Upper lobe of right lung (tissue), 1 donor: ENCODE data around the gene PRF1. TPM values are rescaled to one million over a fixed set of nuclear protein-coding genes. Genes with fewer than 3 reads are reported as not detected.

Experiments used
- ATAC-seq: fragments of 200-7000 bp; cut with Tn5 transposase; one replicate; pipeline ENCODE4 v1.9.1; 2020; ENCODE audit warnings: mild to moderate bottlenecking, moderate library complexity
- DNase-seq: peaks from one replicate; pipeline ENCODE4 v3.0.0-alpha.2; 2020
- H3K27ac ChIP-seq: fragments of 200-600 bp; one replicate; pipeline ENCODE4 v1.8.0; 2022
- H3K27me3 ChIP-seq: fragments of 200-600 bp; one replicate; pipeline ENCODE4 v1.8.0; 2022; ENCODE audit warnings: mild to moderate bottlenecking
- H3K36me3 ChIP-seq: fragments of 200-600 bp; one replicate; pipeline ENCODE4 v1.8.0; 2022
- H3K4me1 ChIP-seq: fragments of 200-600 bp; one replicate; pipeline ENCODE4 v1.8.0; 2022
- H3K4me3 ChIP-seq: fragments of 200-600 bp; one replicate; pipeline ENCODE4 v1.8.0; 2022; ENCODE audit warnings: mild to moderate bottlenecking
- H3K9me3 ChIP-seq: fragments of 200-600 bp; one replicate; pipeline ENCODE4 v1.8.0; 2022
- intact Hi-C: fragments of 100-400 bp; cut with DNase I; formaldehyde crosslinking; loops from one replicate; pipeline ENCODE4 v1.11.0; 2022
- total RNA-seq: library from RNA; stranded (reverse); fragmentation: NEBNext Ultra II Directional; extraction: Animal tissue kit (Norgen Biotek cat#: 25700); gene quantifications from one replicate; pipeline ENCODE4 v1.2.1, GENCODE V29; 2021
- TF ChIP-seq, protein P1 (sequence below): fragments of 200-600 bp; IDR thresholded peaks from one replicate; pipeline ENCODE4 v1.8.0; 2022; ENCODE audit warnings: antibody characterized with exemption
- donor health status: DM: no; HTN: yes; CAD: no; lungs with severe emphysema.

The PRF1 gene
- total RNA-seq, 1 donor from 2014 or later, result 32.3 TPM

DNA sequence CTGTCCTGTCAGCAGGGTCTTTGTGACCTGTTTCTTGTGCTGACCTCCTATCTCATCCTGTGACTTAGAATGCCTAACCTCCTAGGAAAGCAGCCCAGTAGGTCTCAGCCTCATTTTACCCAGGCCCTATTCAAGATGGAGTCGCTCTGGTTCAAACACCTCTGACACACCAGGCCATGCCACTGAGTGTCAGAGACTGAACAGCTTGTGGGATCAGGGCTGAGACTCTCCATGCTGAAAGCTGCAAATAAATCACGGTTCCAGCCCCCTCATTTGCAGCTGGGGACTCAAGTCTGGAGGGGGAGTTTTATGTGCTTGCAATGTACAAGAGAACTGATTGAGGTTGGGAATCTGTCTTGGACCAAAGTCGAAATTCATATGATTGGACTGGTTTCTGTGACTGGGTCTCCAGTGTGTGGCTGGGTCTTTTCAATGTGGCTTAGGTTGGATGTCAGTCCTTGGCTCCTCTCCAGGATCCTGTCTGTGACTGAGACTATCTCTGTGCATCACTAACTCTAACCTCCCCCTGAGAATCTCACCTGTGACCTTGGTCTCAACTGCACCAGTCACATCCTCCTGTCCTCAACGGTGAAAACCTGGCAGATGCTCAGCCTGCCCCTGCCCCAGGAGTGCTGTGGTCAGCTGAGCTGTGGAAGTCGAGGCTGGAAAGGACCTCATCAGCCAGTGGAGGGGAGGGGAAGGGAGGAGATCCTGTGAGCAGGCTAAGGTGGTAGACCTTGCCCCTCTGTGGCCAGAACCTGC, 11.7 kb downstream of the PRF1 start:
- no peak overlapping the region for H3K27ac ChIP-seq
- no peak for DNase-seq
- intact Hi-C loops, result no loop called here

GRCh38 chr10:70589762-70590654, 12.5 kb downstream of the PRF1 start:
- no peak for ATAC-seq
- TF ChIP-seq, protein P1, sequence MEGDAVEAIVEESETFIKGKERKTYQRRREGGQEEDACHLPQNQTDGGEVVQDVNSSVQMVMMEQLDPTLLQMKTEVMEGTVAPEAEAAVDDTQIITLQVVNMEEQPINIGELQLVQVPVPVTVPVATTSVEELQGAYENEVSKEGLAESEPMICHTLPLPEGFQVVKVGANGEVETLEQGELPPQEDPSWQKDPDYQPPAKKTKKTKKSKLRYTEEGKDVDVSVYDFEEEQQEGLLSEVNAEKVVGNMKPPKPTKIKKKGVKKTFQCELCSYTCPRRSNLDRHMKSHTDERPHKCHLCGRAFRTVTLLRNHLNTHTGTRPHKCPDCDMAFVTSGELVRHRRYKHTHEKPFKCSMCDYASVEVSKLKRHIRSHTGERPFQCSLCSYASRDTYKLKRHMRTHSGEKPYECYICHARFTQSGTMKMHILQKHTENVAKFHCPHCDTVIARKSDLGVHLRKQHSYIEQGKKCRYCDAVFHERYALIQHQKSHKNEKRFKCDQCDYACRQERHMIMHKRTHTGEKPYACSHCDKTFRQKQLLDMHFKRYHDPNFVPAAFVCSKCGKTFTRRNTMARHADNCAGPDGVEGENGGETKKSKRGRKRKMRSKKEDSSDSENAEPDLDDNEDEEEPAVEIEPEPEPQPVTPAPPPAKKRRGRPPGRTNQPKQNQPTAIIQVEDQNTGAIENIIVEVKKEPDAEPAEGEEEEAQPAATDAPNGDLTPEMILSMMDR, result no peak
- Histone ChIP-seq H3K27me3 (no peaks in the 10 kb centered on the region), H3K4me3 (no peak overlapping the region), H3K27ac (no peak overlapping the region), H3K4me1 (peaks cover 17% of the 10 kb centered on the region), H3K36me3 (no peaks in the 10 kb centered on the region), H3K9me3 (no peaks in the 10 kb centered on the region)
- intact Hi-C loops, result no loop called here
- no peak for DNase-seq

More for the DNA sequence above, 11.7 kb downstream of the PRF1 start:
- Histone ChIP-seq H3K27me3 (no peaks in the 10 kb centered on the region), H3K4me1 (peaks cover 11% of the 10 kb centered on the region), H3K36me3 (no peaks in the 10 kb centered on the region), H3K4me3 (no peak overlapping the region), H3K9me3 (no peaks in the 10 kb centered on the region)
- TF ChIP-seq, protein P1, result no peak
- ATAC-seq, result no peak

DNA sequence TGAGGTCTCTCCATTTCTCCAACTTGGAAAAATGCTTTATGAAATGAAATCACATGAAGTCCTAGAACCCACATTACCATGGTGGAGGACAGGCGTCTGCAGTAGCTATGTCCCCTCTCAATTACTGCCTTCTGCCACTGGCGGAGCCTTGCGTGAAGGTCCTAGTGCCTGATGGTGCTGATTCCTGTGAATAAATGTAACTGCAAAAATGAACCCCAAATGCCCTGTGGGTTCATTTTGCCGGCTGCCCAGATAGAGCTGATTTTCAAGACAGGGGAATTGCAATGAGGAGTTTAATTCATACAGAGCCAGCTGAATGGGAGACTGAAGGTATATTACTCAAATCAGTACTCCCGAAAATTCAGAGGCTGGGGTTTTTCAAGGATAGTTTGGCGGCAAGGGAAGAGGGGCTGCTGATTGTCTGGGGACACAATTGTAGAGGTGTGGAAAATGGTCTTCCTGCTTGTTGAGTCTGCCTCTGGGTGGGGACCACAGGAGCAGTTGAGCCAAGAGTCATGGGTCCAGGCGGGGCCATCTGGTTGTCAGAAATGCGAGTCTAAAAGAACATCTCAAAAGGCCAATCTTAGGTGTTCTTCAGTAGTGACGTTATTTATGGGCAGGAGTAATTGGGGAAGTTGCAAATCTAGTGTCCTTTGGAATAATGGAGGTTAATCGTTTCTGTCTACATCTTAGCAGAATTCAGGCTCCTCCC, 13.5 kb downstream of the PRF1 start:
- ATAC-seq (no peak), DNase-seq (no peak)
- intact Hi-C loops, result no loop called here
- TF ChIP-seq, protein P1, result no peak
- Histone ChIP-seq H3K9me3 (no peaks in the 10 kb centered on the region), H3K4me1 (peaks cover 27% of the 10 kb centered on the region), H3K27me3 (no peaks in the 10 kb centered on the region), H3K4me3 (no peak overlapping the region), H3K27ac (no peak overlapping the region), H3K36me3 (no peaks in the 10 kb centered on the region)

- H3K9me3 ChIP-seq, result no peaks in the 10 kb centered on the region
- intact Hi-C loops, result no loop called here
- no peaks in the 10 kb centered on the region for H3K27me3 ChIP-seq
- H3K4me3 ChIP-seq, result no peak overlapping the region
- no peak for ATAC-seq
- no peak overlapping the region for H3K27ac ChIP-seq
- no peak for DNase-seq
- TF ChIP-seq, protein P1, result no peak
- H3K4me1 ChIP-seq, result peaks cover 32% of the 10 kb centered on the region
- no peaks in the 10 kb centered on the region for H3K36me3 ChIP-seq
These were observed 14.3 kb downstream of the PRF1 start for GRCh38 chr10:70588255-70588654.

GRCh38 chr10:70587045-70587658, 15.4 kb downstream of the PRF1 start:
- no peak overlapping the region for H3K4me3 ChIP-seq
- TF ChIP-seq, protein P1, result no peak
- H3K9me3 ChIP-seq, result no peaks in the 10 kb centered on the region
- DNase-seq (no peak), ATAC-seq (no peak)
- peaks cover 32% of the 10 kb centered on the region for H3K4me1 ChIP-seq
- H3K27ac ChIP-seq, result no peak overlapping the region
- no peaks in the 10 kb centered on the region for H3K36me3 ChIP-seq
- no peaks in the 10 kb centered on the region for H3K27me3 ChIP-seq
- intact Hi-C loops, result no loop called here
